Activated CD8-positive, alpha-beta memory T cell treated with anti-CD3 and anti-CD28 coated beads, Interleukin-2, amount 50 U/mL, for 24 hours (primary cell): ENCODE measurements around the gene TMEM117.
"Not testable (repeated sequence)": the region's sequence is repeated elsewhere in the genome, so short reads cannot be mapped to it uniquely, and the experiment has no call there.

Experiments used
- DNase-seq: peaks from one replicate; pipeline ENCODE4 v3.0.0-alpha.2; 2020; ENCODE audit errors: extremely low read depth

TMEM117 gene

GRCh38 chr12:44020555-44020954 is 184.7 kb downstream of the TMEM117 start:
- DNase-seq = no peak

GRCh38 chr12:44021471-44021971 is 185.6 kb downstream of the TMEM117 start:
- no peak for DNase-seq

GRCh38 chr12:44025499-44025898 is 189.6 kb downstream of the TMEM117 start:
- no peak for DNase-seq

GRCh38 chr12:44026046-44026445 is 190.2 kb downstream of the TMEM117 start:
- no peak for DNase-seq

GRCh38 chr12:44026926-44027325 is 191.0 kb downstream of the TMEM117 start:
- DNase-seq = not testable (repeated sequence)

GRCh38 chr12:44029194-44029593 is 193.3 kb downstream of the TMEM117 start:
- no peak for DNase-seq

GRCh38 chr12:44031472-44032185 is 195.7 kb downstream of the TMEM117 start:
- DNase-seq = no peak

GRCh38 chr12:44034906-44035305 is 199.0 kb downstream of the TMEM117 start:
- DNase-seq = no peak

- no peak for DNase-seq
These were observed 201.1 kb downstream of the TMEM117 start for GRCh38 chr12:44036875-44037443.

- DNase-seq = no peak
These were observed 202.5 kb downstream of the TMEM117 start for GRCh38 chr12:44038411-44038810.

- DNase-seq = not testable (repeated sequence)
These were observed 208.6 kb downstream of the TMEM117 start for GRCh38 chr12:44044491-44044890.

- DNase-seq = no peak
These were observed 211.0 kb downstream of the TMEM117 start for GRCh38 chr12:44046732-44047417.

GRCh38 chr12:44052554-44052953 is 216.7 kb downstream of the TMEM117 start:
- DNase-seq = no peak

- DNase-seq = no peak
These were observed 217.8 kb downstream of the TMEM117 start for GRCh38 chr12:44053549-44054127.

GRCh38 chr12:44054281-44054680 is 218.4 kb downstream of the TMEM117 start:
- DNase-seq = no peak

GRCh38 chr12:44058366-44058765 is 222.5 kb downstream of the TMEM117 start:
- no peak for DNase-seq

- DNase-seq = no peak
These were observed 223.6 kb downstream of the TMEM117 start for GRCh38 chr12:44059476-44059875.

GRCh38 chr12:44063671-44064070 is 227.8 kb downstream of the TMEM117 start:
- no peak for DNase-seq

- no peak for DNase-seq
These were observed 241.0 kb downstream of the TMEM117 start for GRCh38 chr12:44076871-44077270.

- DNase-seq = no peak
These were observed 241.4 kb downstream of the TMEM117 start for GRCh38 chr12:44077294-44077693.

- DNase-seq = no peak
These were observed 242.4 kb downstream of the TMEM117 start for GRCh38 chr12:44078273-44078672.

GRCh38 chr12:44088647-44089046 is 252.8 kb downstream of the TMEM117 start:
- DNase-seq = no peak
